Measurements from ENCODE around the gene RTEL1. TPM values are rescaled to one million over a fixed set of nuclear protein-coding genes. Genes with fewer than 3 reads are reported as not detected.

The RTEL1 gene
- polyA plus RNA-seq, 1 of the 3 experiments (the other 2 are of a cell fraction), result 9.9 TPM

GRCh38 chr20:63702751-63703470, 44.8 kb downstream of the RTEL1 start:
- H3K4me3 ChIP-seq (ENCODE audit: low read depth in 2 of 2, low read length in 1 of 2), result no peak overlapping the region
- POLR2A ChIA-PET, result interaction anchor here (1.2 kb wide), 1 partner anchor 162 kb away, joined by 3 read pairs; the partner anchor contains the start of gene TPD52L2
- no peak overlapping the region for H3K4me2 ChIP-seq
- peaks cover 32% of the 10 kb centered on the region for H3K79me2 ChIP-seq (ENCODE audit: insufficient read depth)
- 85% methylated on average over 7 of the region's 13 CpGs for WGBS (ENCODE audit: low lambda C conversion rate)
- no peak overlapping the region; a peak in 1 of 4 replicates for H3K27ac ChIP-seq (ENCODE audit: low read depth in 2 of 2, low read length in 1 of 2)
- H3K4me1 ChIP-seq (ENCODE audit: control insufficient read depth in 1 of 2, insufficient read depth in 2 of 2, low read depth in 1 of 2, low read length in 1 of 2), result peaks cover 21% of the 10 kb centered on the region in 2 experiments; a peak in 3 of 4 replicates
- H3K9me3 ChIP-seq, result no peaks in the 10 kb centered on the region
- peak; percentile 14 for DNase-seq
- no peak overlapping the region for H3K9ac ChIP-seq
- H4K20me1 ChIP-seq (ENCODE audit: insufficient read depth), result no peaks in the 10 kb centered on the region
- H3K36me3 ChIP-seq (replicated peaks in 1 of 2; ENCODE audit: control insufficient read depth in 1 of 2, insufficient read depth in 2 of 2, low read length in 1 of 2), result peaks cover 19 to 25% of the 10 kb centered on the region in 2 experiments
- H3K9me2 ChIP-seq, result no peaks in the 10 kb centered on the region
- no peak overlapping the region for H2AFZ ChIP-seq (ENCODE audit: low read depth)
- H3K27me3 ChIP-seq (ENCODE audit: insufficient read depth), result no peaks in the 10 kb centered on the region
- no peaks in the 10 kb centered on the region for H3F3A ChIP-seq (replicated peaks; ENCODE audit: insufficient read depth)
- no peak for TF ChIP-seq EP300 (IDR thresholded peaks at IDR 0.05; ENCODE audit: borderline replicate concordance in 1 of 2, low read depth in 1 of 2, low read length in 1 of 2)
- no peak for TF ChIP-seq RFX5 (IDR thresholded peaks at IDR 0.05; ENCODE audit: low read length)
- no peak for TF ChIP-seq POLR2AphosphoS5 (IDR thresholded peaks at IDR 0.05; ENCODE audit: low read depth, low read length)
- TF ChIP-seq, protein P1, sequence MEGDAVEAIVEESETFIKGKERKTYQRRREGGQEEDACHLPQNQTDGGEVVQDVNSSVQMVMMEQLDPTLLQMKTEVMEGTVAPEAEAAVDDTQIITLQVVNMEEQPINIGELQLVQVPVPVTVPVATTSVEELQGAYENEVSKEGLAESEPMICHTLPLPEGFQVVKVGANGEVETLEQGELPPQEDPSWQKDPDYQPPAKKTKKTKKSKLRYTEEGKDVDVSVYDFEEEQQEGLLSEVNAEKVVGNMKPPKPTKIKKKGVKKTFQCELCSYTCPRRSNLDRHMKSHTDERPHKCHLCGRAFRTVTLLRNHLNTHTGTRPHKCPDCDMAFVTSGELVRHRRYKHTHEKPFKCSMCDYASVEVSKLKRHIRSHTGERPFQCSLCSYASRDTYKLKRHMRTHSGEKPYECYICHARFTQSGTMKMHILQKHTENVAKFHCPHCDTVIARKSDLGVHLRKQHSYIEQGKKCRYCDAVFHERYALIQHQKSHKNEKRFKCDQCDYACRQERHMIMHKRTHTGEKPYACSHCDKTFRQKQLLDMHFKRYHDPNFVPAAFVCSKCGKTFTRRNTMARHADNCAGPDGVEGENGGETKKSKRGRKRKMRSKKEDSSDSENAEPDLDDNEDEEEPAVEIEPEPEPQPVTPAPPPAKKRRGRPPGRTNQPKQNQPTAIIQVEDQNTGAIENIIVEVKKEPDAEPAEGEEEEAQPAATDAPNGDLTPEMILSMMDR (IDR thresholded peaks at IDR 0.05), result no peak
- TF ChIP-seq, protein P2, sequence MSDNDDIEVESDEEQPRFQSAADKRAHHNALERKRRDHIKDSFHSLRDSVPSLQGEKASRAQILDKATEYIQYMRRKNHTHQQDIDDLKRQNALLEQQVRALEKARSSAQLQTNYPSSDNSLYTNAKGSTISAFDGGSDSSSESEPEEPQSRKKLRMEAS (IDR thresholded peaks at IDR 0.05; ENCODE audit: low read depth), result no peak
- TF ChIP-seq, protein P3, sequence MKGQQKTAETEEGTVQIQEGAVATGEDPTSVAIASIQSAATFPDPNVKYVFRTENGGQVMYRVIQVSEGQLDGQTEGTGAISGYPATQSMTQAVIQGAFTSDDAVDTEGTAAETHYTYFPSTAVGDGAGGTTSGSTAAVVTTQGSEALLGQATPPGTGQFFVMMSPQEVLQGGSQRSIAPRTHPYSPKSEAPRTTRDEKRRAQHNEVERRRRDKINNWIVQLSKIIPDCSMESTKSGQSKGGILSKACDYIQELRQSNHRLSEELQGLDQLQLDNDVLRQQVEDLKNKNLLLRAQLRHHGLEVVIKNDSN (IDR thresholded peaks at IDR 0.05; ENCODE audit: borderline replicate concordance, low read depth), result no peak
- TF ChIP-seq RAD21 (IDR thresholded peaks at IDR 0.05; ENCODE audit: low read length), result no peak
- TF ChIP-seq, protein P4, sequence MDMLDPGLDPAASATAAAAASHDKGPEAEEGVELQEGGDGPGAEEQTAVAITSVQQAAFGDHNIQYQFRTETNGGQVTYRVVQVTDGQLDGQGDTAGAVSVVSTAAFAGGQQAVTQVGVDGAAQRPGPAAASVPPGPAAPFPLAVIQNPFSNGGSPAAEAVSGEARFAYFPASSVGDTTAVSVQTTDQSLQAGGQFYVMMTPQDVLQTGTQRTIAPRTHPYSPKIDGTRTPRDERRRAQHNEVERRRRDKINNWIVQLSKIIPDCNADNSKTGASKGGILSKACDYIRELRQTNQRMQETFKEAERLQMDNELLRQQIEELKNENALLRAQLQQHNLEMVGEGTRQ (IDR thresholded peaks at IDR 0.05; ENCODE audit: borderline replicate concordance, low read depth, low read length), result no peak
- no peak for TF ChIP-seq EZH2phosphoT487 (IDR thresholded peaks at IDR 0.05; ENCODE audit: borderline replicate concordance, low read depth)
- TF ChIP-seq MEF2A (IDR thresholded peaks at IDR 0.05; ENCODE audit: borderline replicate concordance, low read depth), result no peak
- TF ChIP-seq MXI1 (IDR thresholded peaks at IDR 0.05; ENCODE audit: low read depth, low read length), result no peak
- no peak for TF ChIP-seq TCF12 (IDR thresholded peaks at IDR 0.05)
- TF ChIP-seq FOSL2 (IDR thresholded peaks at IDR 0.05; ENCODE audit: borderline replicate concordance, low read depth), result no peak
- TF ChIP-seq PBX3 (IDR thresholded peaks at IDR 0.05), result no peak
- no peak for TF ChIP-seq RCOR1 (IDR thresholded peaks at IDR 0.05; ENCODE audit: low read length)
- TF ChIP-seq NRF1 (IDR thresholded peaks at IDR 0.05; ENCODE audit: low read depth, low read length), result no peak
- TF ChIP-seq, protein P5, sequence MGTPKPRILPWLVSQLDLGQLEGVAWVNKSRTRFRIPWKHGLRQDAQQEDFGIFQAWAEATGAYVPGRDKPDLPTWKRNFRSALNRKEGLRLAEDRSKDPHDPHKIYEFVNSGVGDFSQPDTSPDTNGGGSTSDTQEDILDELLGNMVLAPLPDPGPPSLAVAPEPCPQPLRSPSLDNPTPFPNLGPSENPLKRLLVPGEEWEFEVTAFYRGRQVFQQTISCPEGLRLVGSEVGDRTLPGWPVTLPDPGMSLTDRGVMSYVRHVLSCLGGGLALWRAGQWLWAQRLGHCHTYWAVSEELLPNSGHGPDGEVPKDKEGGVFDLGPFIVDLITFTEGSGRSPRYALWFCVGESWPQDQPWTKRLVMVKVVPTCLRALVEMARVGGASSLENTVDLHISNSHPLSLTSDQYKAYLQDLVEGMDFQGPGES (IDR thresholded peaks at IDR 0.05; ENCODE audit: low read depth, low read length), result no peak
- no peak for TF ChIP-seq FOXJ3 (CRISPR knock-in tag; IDR thresholded peaks at IDR 0.05)
- CTCF ChIA-PET, result interaction anchor here (1.0 kb wide), 1 partner anchor 271 kb away, joined by 4 read pairs; no protein-coding TSS in a partner anchor

All from SK-N-SH (cell line).